K562 (cell line): ENCODE data around the gene CLCN4. TPM values are rescaled to one million over a fixed set of nuclear protein-coding genes. Genes with fewer than 3 reads are reported as not detected.
A peak's percentile ranks its signal among the peaks of the same experiment; 100 is the strongest.

ENCODE experiments used
- CBX3 ChIP-seq, 2 experiments: IDR thresholded peaks; 1 replicate in 1 of 2; 2 replicates in 1 of 2; pipeline ENCODE4 v1.6.1; 2012; ENCODE audit warnings: inconsistent platforms in 2 of 2, low read length in 2 of 2, borderline replicate concordance in 1 of 2, control low read depth in 1 of 2
- GATA2 ChIP-seq: sonication (generic); formaldehyde crosslinking; IDR thresholded peaks from 2 replicates; pipeline ENCODE4 v1.4.0; 2020; ENCODE audit warnings: mild to moderate bottlenecking, missing genetic modification reagents
- KDM1A ChIP-seq, 2 experiments: fragments of 450-650 bp; IDR thresholded peaks; 2 replicates each; pipeline ENCODE4 v1.6.1; 2016; ENCODE audit warnings: mild to moderate bottlenecking in 2 of 2
- MAFK ChIP-seq: IDR thresholded peaks from 2 replicates; pipeline ENCODE4 v1.6.1; 2011; ENCODE audit warnings: low read length, improper control_type of control experiment
- MBD2 ChIP-seq: sonication (generic); IDR thresholded peaks from 2 replicates; pipeline ENCODE4 v1.6.1; 2016; ENCODE audit warnings: low read depth, borderline replicate concordance
- NONO ChIP-seq, 2 experiments: fragments of 200-400 bp in 1 of 2; fragments of 450-650 bp in 1 of 2; formaldehyde crosslinking in 1 of 2; IDR thresholded peaks; 2 replicates each; pipeline ENCODE4 v1.6.1; 2017; ENCODE audit warnings: low read depth in 2 of 2, mild to moderate bottlenecking in 2 of 2, moderate library complexity in 2 of 2, low read length in 1 of 2
- NR4A1 ChIP-seq, 2 experiments: fragments of 250-450 bp in 1 of 2; fragments of 450-650 bp in 1 of 2; sonication (Bioruptor Pico) in 1 of 2; IDR thresholded peaks; 2 replicates each; pipeline versions ENCODE4 v1.4.0 to v1.6.1; 2016 to 2020; ENCODE audit warnings: mild to moderate bottlenecking in 2 of 2, missing compliant biosample characterization in 1 of 2, missing genetic modification characterization in 1 of 2, moderate library complexity in 1 of 2
- PKNOX1 ChIP-seq: fragments of 450-650 bp; IDR thresholded peaks from 2 replicates; pipeline ENCODE4 v1.6.1; 2016
- SIN3A ChIP-seq, 2 experiments: fragments of 150-350 bp in 1 of 2; IDR thresholded peaks; 2 replicates each; pipeline ENCODE4 v1.6.1; 2011 to 2016; ENCODE audit warnings: borderline replicate concordance in 2 of 2, low read depth in 2 of 2, low read length in 2 of 2, mild to moderate bottlenecking in 2 of 2, moderate library complexity in 2 of 2; ENCODE audit not compliant: control insufficient read depth in 1 of 2
- SREBF2 ChIP-seq: sonication (generic); formaldehyde crosslinking; IDR thresholded peaks from 2 replicates; pipeline ENCODE4 v1.4.0; 2020; ENCODE audit warnings: mild to moderate bottlenecking, missing genetic modification reagents
- ZEB2 ChIP-seq: fragments of 450-650 bp; IDR thresholded peaks from 2 replicates; pipeline ENCODE4 v1.6.1; 2016
- ZFX ChIP-seq: sonication (generic); formaldehyde crosslinking; IDR thresholded peaks from 2 replicates; pipeline ENCODE4 v1.8.0; 2022; ENCODE audit warnings: mild to moderate bottlenecking, missing genetic modification reagents, moderate library complexity
- ZNF23 ChIP-seq: fragments of 250-450 bp; sonication (Bioruptor Pico); IDR thresholded peaks from 2 replicates; pipeline ENCODE4 v1.4.0; 2020; ENCODE audit warnings: mild to moderate bottlenecking
- ZNF282 ChIP-seq: sonication (generic); formaldehyde crosslinking; IDR thresholded peaks from 2 replicates; pipeline ENCODE4 v1.8.1; 2023; ENCODE audit warnings: missing genetic modification reagents
- polyA plus RNA-seq, 8 experiments: library from polyadenylated mRNA; depleted of rRNA in 4 of 8; stranded (reverse) in 5 of 8; unstranded in 3 of 8; fragments of >200 nt; fragmentation: Nextera tagmentation in 2 of 8; fragmentation: Illumina TruSeq in 1 of 8; extraction: Ambion mirVana in 2 of 8; extraction: Trizol in 1 of 8; gene quantifications; 2 replicates each; pipeline versions ENCODE4 v1.2.1 to v1.2.3, GENCODE V29; 2011 to 2014; ENCODE audit warnings: inconsistent platforms in 1 of 8, missing spikeins in 1 of 8
- total RNA-seq, 7 experiments: library from RNA; depleted of rRNA in 6 of 7; stranded (reverse); fragments of >200 nt in 6 of 7; fragmentation: Illumina TruSeq in 2 of 7; extraction: Trizol in 2 of 7; gene quantifications; 2 replicates each; pipeline versions ENCODE4 v1.2.1 to v1.2.3, GENCODE V29; 2011 to 2021; ENCODE audit warnings: low replicate concordance in 1 of 7
- TF ChIP-seq, protein P1 (sequence below): IDR thresholded peaks from 2 replicates; pipeline ENCODE4 v1.6.1; 2011; ENCODE audit not compliant: insufficient read length; ENCODE audit errors: extremely low read depth

CLCN4 gene
- total and polyA plus RNA-seq, 9 of the 15 experiments (the other 6 are each of a cell fraction or from before 2014, with no cell fraction given): 0.03 to 0.24 (median 0.10) TPM; not detected in 1

DNA sequence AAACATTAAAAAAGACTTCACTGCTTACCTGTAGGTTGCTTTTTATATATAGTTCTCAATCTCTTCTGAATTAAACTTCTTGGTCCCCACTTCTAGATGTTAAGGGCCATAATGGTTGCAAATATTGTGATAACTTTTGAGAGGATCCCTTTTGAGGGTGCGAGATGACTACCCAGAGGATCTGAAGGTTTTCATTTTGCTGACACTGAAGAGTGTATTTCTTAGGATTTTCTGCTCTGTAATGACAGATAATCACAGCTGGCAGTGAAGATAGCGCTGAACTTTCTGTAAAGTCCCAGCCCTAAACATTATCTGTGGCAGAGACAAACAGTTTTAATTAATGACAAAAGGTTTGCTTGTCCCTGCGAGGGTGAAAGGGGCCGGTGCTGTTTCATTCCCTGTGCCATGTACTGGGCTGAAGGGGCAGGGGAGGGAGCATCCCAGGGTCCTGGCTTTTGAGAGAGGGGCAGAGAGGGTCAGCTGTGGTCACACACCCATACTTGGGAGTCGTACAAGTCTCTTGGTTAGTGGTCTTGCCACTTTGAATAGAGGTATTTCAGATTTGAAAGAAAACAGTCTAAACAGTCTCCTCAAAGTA lies 22.2 kb downstream of the CLCN4 start (continued):
- TF ChIP-seq SIN3A (IDR thresholded peaks at IDR 0.05; ENCODE audit: borderline replicate concordance in 2 of 2, control insufficient read depth in 1 of 2, low read depth in 2 of 2, low read length in 2 of 2) (no peak), MBD2 (0 out of 2 replicates have a peak, but pooled peaks have one; percentile 36), GATA2 (peak; percentile 78), NR4A1 (CRISPR knock-in tag; IDR thresholded peaks at IDR 0.05) (no peak), NR4A1 (tag; IDR thresholded peaks at IDR 0.05) (no peak), CBX3 (IDR thresholded peaks at IDR 0.05; ENCODE audit: borderline replicate concordance in 1 of 2, low read length in 2 of 2) (peak in 1 of 2 experiments; percentile 20; a peak in 1 of 3 replicates), ZNF23 (CRISPR knock-in tag) (no peak), PKNOX1 (peak; percentile 83), SREBF2 (CRISPR knock-in tag) (no peak), ZNF282 (no peak), ZEB2 (no peak), MAFK (peak; percentile 68), KDM1A (IDR thresholded peaks at IDR 0.05) (peak; percentile 88 to 89), ZFX (CRISPR knock-in tag) (no peak), NONO (IDR thresholded peaks at IDR 0.05; ENCODE audit: low read depth in 2 of 2, low read length in 1 of 2) (no peak)
- TF ChIP-seq, protein P1, sequence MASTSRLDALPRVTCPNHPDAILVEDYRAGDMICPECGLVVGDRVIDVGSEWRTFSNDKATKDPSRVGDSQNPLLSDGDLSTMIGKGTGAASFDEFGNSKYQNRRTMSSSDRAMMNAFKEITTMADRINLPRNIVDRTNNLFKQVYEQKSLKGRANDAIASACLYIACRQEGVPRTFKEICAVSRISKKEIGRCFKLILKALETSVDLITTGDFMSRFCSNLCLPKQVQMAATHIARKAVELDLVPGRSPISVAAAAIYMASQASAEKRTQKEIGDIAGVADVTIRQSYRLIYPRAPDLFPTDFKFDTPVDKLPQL: no peak
- TF ChIP-seq, all 486 proteins: peak for 70
